Breast epithelium (tissue), 3 donors: ENCODE measurements around the gene TRAPPC8.
"Not testable (repeated sequence)": the region's sequence is repeated elsewhere in the genome, so short reads cannot be mapped to it uniquely, and the experiment has no call there.

ENCODE experiments used
- CTCF ChIP-seq, 3 donors: fragments of 450-650 bp; IDR thresholded peaks; one replicate each; pipeline ENCODE4 v1.5.1; 2016 to 2017; ENCODE audit warnings: antibody characterized with exemption in 3 of 3, mild to moderate bottlenecking in 3 of 3, moderate library complexity in 3 of 3
- POLR2A ChIP-seq: fragments of 450-650 bp; IDR thresholded peaks from one replicate; pipeline ENCODE4 v1.6.1; 2016; ENCODE audit warnings: antibody characterized with exemption, mild to moderate bottlenecking, moderate library complexity

- TF ChIP-seq POLR2A; CTCF (IDR thresholded peaks at IDR 0.05): not testable (repeated sequence)
Observed at GRCh38 chr18:31899771-31900170, 43.2 kb downstream of the TRAPPC8 start.
